ENCODE results near the gene TMEM273. TPM values are rescaled to one million over a fixed set of nuclear protein-coding genes. Genes with fewer than 3 reads are reported as not detected.

The TMEM273 gene
- polyA plus RNA-seq, 1 of the 3 experiments (the other 2 are of a cell fraction) = not detected

GRCh38 chr10:49182776-49183175 lies 5.4 kb downstream of the TMEM273 start:
- Histone ChIP-seq H3K4me1 (ENCODE audit: control insufficient read depth in 1 of 2, insufficient read depth in 2 of 2, low read depth in 1 of 2, low read length in 1 of 2) (peaks cover 0 to 2% of the 10 kb centered on the region in 2 experiments; a peak in 1 of 4 replicates), H3K79me2 (ENCODE audit: insufficient read depth) (no peaks in the 10 kb centered on the region), H3K4me2 (no peak overlapping the region), H2AFZ (ENCODE audit: low read depth) (no peak overlapping the region), H3K4me3 (ENCODE audit: low read depth in 2 of 2, low read length in 1 of 2) (no peak overlapping the region), H3K27me3 (ENCODE audit: insufficient read depth) (no peaks in the 10 kb centered on the region), H3K27ac (ENCODE audit: low read depth in 2 of 2, low read length in 1 of 2) (no peak overlapping the region), H3K9ac (no peak overlapping the region), H3K36me3 (replicated peaks in 1 of 2; ENCODE audit: control insufficient read depth in 1 of 2, insufficient read depth in 2 of 2, low read length in 1 of 2) (no peaks in the 10 kb centered on the region), H3K9me2 (0 out of 2 replicates have a peak, but pooled peaks cover 2% of the 10 kb centered on the region), H4K20me1 (ENCODE audit: insufficient read depth) (no peaks in the 10 kb centered on the region), H3F3A (replicated peaks; ENCODE audit: insufficient read depth) (no peaks in the 10 kb centered on the region), H3K9me3 (no peaks in the 10 kb centered on the region)
- no peak for TF ChIP-seq FOXJ3 (CRISPR knock-in tag; IDR thresholded peaks at IDR 0.05)
- TF ChIP-seq TAF1 (IDR thresholded peaks at IDR 0.05; ENCODE audit: borderline replicate concordance, low read depth, low read length) = no peak
- no peak for TF ChIP-seq TCF12 (IDR thresholded peaks at IDR 0.05)
- TF ChIP-seq IRF3 (IDR thresholded peaks at IDR 0.05; ENCODE audit: low read depth, low read length) = no peak
- no peak for TF ChIP-seq FOSL2 (IDR thresholded peaks at IDR 0.05; ENCODE audit: borderline replicate concordance, low read depth)
- no peak for DNase-seq
- 32% methylated on average over 4 of the region's 4 CpGs for WGBS (ENCODE audit: low lambda C conversion rate)
- POLR2A ChIA-PET = no interaction called here
- CTCF ChIA-PET = interaction anchor here (2.0 kb wide), 1 partner anchor 18 kb away, joined by 5 read pairs; no protein-coding TSS in a partner anchor

- POLR2A ChIA-PET = no interaction called here
- CTCF ChIA-PET = no interaction called here
- Histone ChIP-seq H3K4me1 (ENCODE audit: control insufficient read depth in 1 of 2, insufficient read depth in 2 of 2, low read depth in 1 of 2, low read length in 1 of 2) (peaks cover 0 to 2% of the 10 kb centered on the region in 2 experiments; a peak in 1 of 4 replicates), H4K20me1 (ENCODE audit: insufficient read depth) (no peaks in the 10 kb centered on the region), H3K4me2 (no peak overlapping the region), H3K4me3 (ENCODE audit: low read depth in 2 of 2, low read length in 1 of 2) (no peak overlapping the region), H3K9me3 (no peaks in the 10 kb centered on the region), H3K36me3 (replicated peaks in 1 of 2; ENCODE audit: control insufficient read depth in 1 of 2, insufficient read depth in 2 of 2, low read length in 1 of 2) (no peaks in the 10 kb centered on the region), H3K9ac (no peak overlapping the region), H3F3A (replicated peaks; ENCODE audit: insufficient read depth) (no peaks in the 10 kb centered on the region), H2AFZ (ENCODE audit: low read depth) (no peak overlapping the region), H3K79me2 (ENCODE audit: insufficient read depth) (no peaks in the 10 kb centered on the region), H3K9me2 (0 out of 2 replicates have a peak, but pooled peaks cover 2% of the 10 kb centered on the region), H3K27me3 (ENCODE audit: insufficient read depth) (no peaks in the 10 kb centered on the region), H3K27ac (ENCODE audit: low read depth in 2 of 2, low read length in 1 of 2) (no peak overlapping the region)
- no peak for DNase-seq
- 23% methylated on average over 3 of the region's 3 CpGs for WGBS (ENCODE audit: low lambda C conversion rate)
- TF ChIP-seq RCOR1 (IDR thresholded peaks at IDR 0.05; ENCODE audit: low read length) = no peak
- TF ChIP-seq SMC3 (IDR thresholded peaks at IDR 0.05; ENCODE audit: low read depth, low read length) = no peak
- TF ChIP-seq MXI1 (IDR thresholded peaks at IDR 0.05; ENCODE audit: low read depth, low read length) = no peak
- TF ChIP-seq TEAD4 (IDR thresholded peaks at IDR 0.05; ENCODE audit: borderline replicate concordance, insufficient read depth) = no peak
- TF ChIP-seq JUND (IDR thresholded peaks at IDR 0.05) = no peak
- TF ChIP-seq RAD21 (IDR thresholded peaks at IDR 0.05; ENCODE audit: low read length) = no peak
- no peak for TF ChIP-seq EP300 (IDR thresholded peaks at IDR 0.05; ENCODE audit: borderline replicate concordance in 1 of 2, low read depth in 1 of 2, low read length in 1 of 2)
- TF ChIP-seq ELF1 (IDR thresholded peaks at IDR 0.05) = no peak
- TF ChIP-seq YY1 (IDR thresholded peaks at IDR 0.05; ENCODE audit: low read depth) = no peak
- no peak for TF ChIP-seq NRF1 (IDR thresholded peaks at IDR 0.05; ENCODE audit: low read depth, low read length)
- no peak for TF ChIP-seq REST (IDR thresholded peaks at IDR 0.05; ENCODE audit: low read depth, low read length)
- no peak for TF ChIP-seq FOSL2 (IDR thresholded peaks at IDR 0.05; ENCODE audit: borderline replicate concordance, low read depth)
- no peak for TF ChIP-seq EZH2phosphoT487 (IDR thresholded peaks at IDR 0.05; ENCODE audit: borderline replicate concordance, low read depth)
- no peak for TF ChIP-seq TAF1 (IDR thresholded peaks at IDR 0.05; ENCODE audit: borderline replicate concordance, low read depth, low read length)
- TF ChIP-seq MEF2A (IDR thresholded peaks at IDR 0.05; ENCODE audit: borderline replicate concordance, low read depth) = no peak
- no peak for TF ChIP-seq GATA2 (CRISPR knock-in tag; IDR thresholded peaks at IDR 0.05)
- no peak for TF ChIP-seq SIN3A (IDR thresholded peaks at IDR 0.05; ENCODE audit: borderline replicate concordance, low read depth, low read length)
- no peak for TF ChIP-seq FOXJ3 (CRISPR knock-in tag; IDR thresholded peaks at IDR 0.05)
- TF ChIP-seq CTCF (IDR thresholded peaks at IDR 0.05) = no peak
These were observed 7.7 kb downstream of the TMEM273 start for GRCh38 chr10:49180444-49180860.

Measured in SK-N-SH (cell line).